Body of pancreas (tissue), 4 donors: Measurements from ENCODE around the gene HDHD5. TPM values are rescaled to one million over a fixed set of nuclear protein-coding genes. Genes with fewer than 3 reads are reported as not detected.

Experiments used
- ATAC-seq: fragments of 150-250 bp; one replicate; pipeline ENCODE4 v1.9.1; 2016
- DNase-seq, 4 donors: peaks; one replicate each; pipeline ENCODE4 v3.0.0-alpha.2; 2019
- H3K27ac ChIP-seq, 4 donors: fragments of 200-600 bp; sonication (generic); 1 replicate in 3 of 4; 2 replicates in 1 of 4; pipeline versions ENCODE4 v1.5.1 to v1.6.1; 2016 to 2019; ENCODE audit warnings: mild to moderate bottlenecking in 1 of 4, mixed read lengths in 1 of 4, moderate library complexity in 1 of 4
- H3K27me3 ChIP-seq, 2 donors: fragments of 200-600 bp; sonication (generic); one replicate each; pipeline ENCODE4 v1.6.0; 2016; ENCODE audit warnings: mild to moderate bottlenecking in 1 of 2
- H3K36me3 ChIP-seq, 2 donors: fragments of 200-600 bp; sonication (generic); replicated peaks in 1 of 2; 2 replicates each; pipeline ENCODE4 v1.5.1; 2016; ENCODE audit warnings: low read depth in 2 of 2; ENCODE audit not compliant: insufficient read depth in 1 of 2
- H3K4me1 ChIP-seq: fragments of 200-600 bp; sonication (generic); one replicate; pipeline ENCODE4 v1.6.0; 2016
- H3K4me3 ChIP-seq, 2 donors: fragments of 200-600 bp; sonication (generic); 1 replicate in 1 of 2; 2 replicates in 1 of 2; pipeline ENCODE4 v1.5.1; 2016 to 2019
- H3K9me3 ChIP-seq, 3 donors: fragments of 200-600 bp; sonication (generic); 1 replicate in 2 of 3; 2 replicates in 1 of 3; pipeline ENCODE4 v1.5.1; 2016
- CTCF ChIP-seq, 7 experiments: fragments of 450-650 bp in 4 of 7; fragments of 200-600 bp in 3 of 7; sonication (generic) in 3 of 7; IDR thresholded peaks; one replicate each; pipeline ENCODE4 v1.5.1; 2016 to 2019; ENCODE audit warnings: antibody characterized with exemption in 7 of 7
- POLR2A ChIP-seq, 3 donors: fragments of 450-650 bp; IDR thresholded peaks; one replicate each; pipeline ENCODE4 v1.6.1; 2016; ENCODE audit warnings: antibody characterized with exemption in 3 of 3, mild to moderate bottlenecking in 2 of 3
- WGBS, 2 donors: methylation state at CpG; one replicate each; pipeline ENCODE4 v1.1.5; 2017; 5-methylcytosine and 5-hydroxymethylcytosine counted together
- intact Hi-C: fragments of 100-400 bp; cut with DNase I; formaldehyde crosslinking; loops from one replicate; pipeline ENCODE4 v1.15.1; 2023
- total RNA-seq, 2 donors: library from RNA; depleted of rRNA; stranded (reverse); fragments of >200 nt; gene quantifications; one replicate each; pipeline ENCODE4 v1.1.0, GENCODE V29; 2016

HDHD5 gene
- total RNA-seq, 2 donors from 2014 or later: 22.1 to 28.7 TPM

- Histone ChIP-seq H3K27ac (no peak overlapping the region), H3K36me3 (no peaks in the 10 kb centered on the region), H3K4me3 (no peak overlapping the region), H3K9me3 (no peaks in the 10 kb centered on the region), H3K4me1 (peaks cover 11% of the 10 kb centered on the region), H3K27me3 (no peaks in the 10 kb centered on the region)
- intact Hi-C loops: no loop called here
- 25% methylated on average over 55 of the region's 63 CpGs; no CpG with 5 or more reads in 1 of the 2 donors for WGBS, 2 donors
- DNase-seq (peak in 3 of 4 donors; percentile 39 to 53 (median 43)), ATAC-seq (no peak)
- TF ChIP-seq CTCF (IDR thresholded peaks at IDR 0.05) (peak in 6 of 7 experiments; percentile 4 to 35 (median 18)), POLR2A (IDR thresholded peaks at IDR 0.05) (no peak)
Observed at GRCh38 chr22:17119481-17120202, 39.4 kb downstream of the HDHD5 start.

GRCh38 chr22:17118342-17118741, 40.7 kb downstream of the HDHD5 start:
- no peaks in the 10 kb centered on the region for H3K27me3 ChIP-seq
- ATAC-seq (no peak), DNase-seq (no peak)
- H3K36me3 ChIP-seq: no peaks in the 10 kb centered on the region
- intact Hi-C loops: no loop called here
- H3K4me1 ChIP-seq: peaks cover 11% of the 10 kb centered on the region
- no peaks in the 10 kb centered on the region for H3K9me3 ChIP-seq
- TF ChIP-seq POLR2A (IDR thresholded peaks at IDR 0.05) (no peak), CTCF (IDR thresholded peaks at IDR 0.05) (no peak)
- WGBS, 2 donors: 82 to 84% methylated on average over 4 of the region's 4 CpGs
- no peak overlapping the region for H3K27ac ChIP-seq
- no peak overlapping the region for H3K4me3 ChIP-seq

- WGBS, 2 donors: 43 to 62% methylated on average over 3 to 4 of the region's 4 CpGs
- no peaks in the 10 kb centered on the region for H3K36me3 ChIP-seq
- intact Hi-C loops: no loop called here
- H3K4me1 ChIP-seq: peaks cover 11% of the 10 kb centered on the region
- H3K27ac ChIP-seq: no peak overlapping the region
- no peaks in the 10 kb centered on the region for H3K9me3 ChIP-seq
- H3K27me3 ChIP-seq: no peaks in the 10 kb centered on the region
- ATAC-seq (no peak), DNase-seq (peak in 1 of 4 donors; percentile 26)
- no peak overlapping the region for H3K4me3 ChIP-seq
- TF ChIP-seq CTCF (IDR thresholded peaks at IDR 0.05): no peak
- TF ChIP-seq POLR2A (IDR thresholded peaks at IDR 0.05): no peak
Observed at GRCh38 chr22:17117890-17118289, 41.2 kb downstream of the HDHD5 start.

GRCh38 chr22:17117400-17117799, 41.7 kb downstream of the HDHD5 start:
- DNase-seq (no peak), ATAC-seq (no peak)
- peaks cover 11% of the 10 kb centered on the region for H3K4me1 ChIP-seq
- no peaks in the 10 kb centered on the region for H3K9me3 ChIP-seq
- H3K36me3 ChIP-seq: no peaks in the 10 kb centered on the region
- TF ChIP-seq POLR2A (IDR thresholded peaks at IDR 0.05) (no peak), CTCF (IDR thresholded peaks at IDR 0.05) (no peak)
- WGBS, 2 donors: 33 to 59% methylated on average over 1 to 3 of the region's 3 CpGs
- intact Hi-C loops: no loop called here
- no peak overlapping the region for H3K4me3 ChIP-seq
- no peaks in the 10 kb centered on the region for H3K27me3 ChIP-seq
- peak overlapping the region in 1 of 4 donors; percentile 25 for H3K27ac ChIP-seq
